ENCODE results near the gene PRC1.

The PRC1 gene

DNA sequence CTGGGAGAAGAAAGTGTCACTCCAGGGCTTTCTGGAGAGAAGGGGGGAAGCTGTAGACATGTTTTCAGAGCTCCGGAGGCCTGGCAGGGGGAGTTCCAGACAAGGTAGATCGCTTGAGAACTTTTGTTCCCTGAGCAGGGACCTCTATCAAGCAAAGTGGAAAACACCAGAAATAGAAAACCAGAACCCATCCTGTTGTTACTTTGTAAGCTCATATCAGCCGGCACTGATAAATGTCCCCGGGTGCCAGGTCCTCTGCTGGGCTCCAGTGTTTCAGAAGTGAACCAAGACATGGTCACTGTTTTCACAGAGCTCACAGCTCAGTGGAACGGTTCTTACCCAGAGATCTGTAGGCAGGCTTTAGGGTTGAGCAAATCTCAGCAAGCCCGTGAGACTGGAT, 75.5 kb downstream of the PRC1 start:
- H3K4me3 ChIP-seq (ENCODE audit: low read length) = no peak overlapping the region
- no peak overlapping the region for H3K27ac ChIP-seq (ENCODE audit: low read depth, low read length)
- no peaks in the 10 kb centered on the region for H3K27me3 ChIP-seq (ENCODE audit: control insufficient read depth, insufficient read depth, low read length)
- H3K36me3 ChIP-seq (ENCODE audit: control insufficient read depth, insufficient read depth, low read length) = peaks cover 48% of the 10 kb centered on the region
- H3K4me1 ChIP-seq (ENCODE audit: control insufficient read depth, insufficient read depth, low read length) = no peaks in the 10 kb centered on the region
- no peak overlapping the region for H3K9ac ChIP-seq (ENCODE audit: low read length)

- Histone ChIP-seq H3K36me3 (ENCODE audit: control insufficient read depth, insufficient read depth, low read length) (peaks cover 53% of the 10 kb centered on the region), H3K9ac (ENCODE audit: low read length) (no peak overlapping the region), H3K4me3 (ENCODE audit: low read length) (no peak overlapping the region), H3K27me3 (ENCODE audit: control insufficient read depth, insufficient read depth, low read length) (no peaks in the 10 kb centered on the region), H3K4me1 (ENCODE audit: control insufficient read depth, insufficient read depth, low read length) (no peaks in the 10 kb centered on the region), H3K27ac (ENCODE audit: low read depth, low read length) (no peak overlapping the region)
Observed at GRCh38 chr15:90918034-90918788, 76.1 kb downstream of the PRC1 start.

GRCh38 chr15:90917569-90917968, 76.8 kb downstream of the PRC1 start:
- no peak overlapping the region for H3K27ac ChIP-seq (ENCODE audit: low read depth, low read length)
- peaks cover 59% of the 10 kb centered on the region for H3K36me3 ChIP-seq (ENCODE audit: control insufficient read depth, insufficient read depth, low read length)
- H3K4me1 ChIP-seq (ENCODE audit: control insufficient read depth, insufficient read depth, low read length) = no peaks in the 10 kb centered on the region
- H3K4me3 ChIP-seq (ENCODE audit: low read length) = no peak overlapping the region
- H3K27me3 ChIP-seq (ENCODE audit: control insufficient read depth, insufficient read depth, low read length) = no peaks in the 10 kb centered on the region
- H3K9ac ChIP-seq (ENCODE audit: low read length) = no peak overlapping the region

DNA sequence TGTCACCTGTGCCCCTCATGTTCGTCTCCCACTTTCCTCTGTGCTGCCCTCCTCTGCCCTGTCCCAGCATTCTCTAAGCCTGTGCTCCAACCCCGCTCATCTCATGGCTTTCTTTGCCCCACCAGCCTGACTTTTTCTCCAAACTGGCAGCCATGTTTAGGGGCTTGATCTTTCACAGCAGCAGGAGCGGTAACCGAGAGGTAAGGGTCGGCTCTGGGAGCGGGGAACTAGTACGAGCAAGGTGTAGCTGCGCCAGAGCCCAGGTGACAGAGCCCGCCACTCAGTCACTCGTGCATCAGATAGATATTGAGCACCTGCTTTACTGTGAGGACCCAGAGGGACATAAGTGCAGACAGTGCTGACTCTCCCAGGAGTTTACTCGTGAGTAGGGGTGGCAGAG, 77.9 kb downstream of the PRC1 start:
- Histone ChIP-seq H3K27ac (ENCODE audit: low read depth, low read length) (peak overlapping the region; percentile 17), H3K4me1 (ENCODE audit: control insufficient read depth, insufficient read depth, low read length) (no peaks in the 10 kb centered on the region), H3K36me3 (ENCODE audit: control insufficient read depth, insufficient read depth, low read length) (peaks cover 70% of the 10 kb centered on the region), H3K9ac (ENCODE audit: low read length) (no peak overlapping the region), H3K27me3 (ENCODE audit: control insufficient read depth, insufficient read depth, low read length) (no peaks in the 10 kb centered on the region), H3K4me3 (ENCODE audit: low read length) (no peak overlapping the region)

Measured in rectal smooth muscle tissue (tissue), 1 donor.